Sciatic nerve (tissue), 2 donors: ENCODE data around the gene NEURL1. TPM values are rescaled to one million over a fixed set of nuclear protein-coding genes. Genes with fewer than 3 reads are reported as not detected.

Experiments
- ATAC-seq: fragments of 200-7000 bp; cut with Tn5 transposase; one replicate; pipeline ENCODE4 v1.9.1; 2020; ENCODE audit warnings: mild to moderate bottlenecking, moderate library complexity
- DNase-seq: peaks from one replicate; pipeline ENCODE4 v3.0.0-alpha.2; 2020; ENCODE audit warnings: low spot score
- intact Hi-C: fragments of 100-400 bp; cut with DNase I; formaldehyde crosslinking; loops from one replicate; pipeline ENCODE4 v1.14.2; 2022
- total RNA-seq: library from RNA; stranded (reverse); fragmentation: NEBNext Ultra II Directional; extraction: Animal tissue kit (Norgen Biotek cat#: 25700); gene quantifications from one replicate; pipeline ENCODE4 v1.2.1, GENCODE V29; 2021
- donor health status: DM: no; HTN: no; CAD: no.
- donor health status: DM: no; HTN: no; CAD: no.

NEURL1 gene
- total RNA-seq, 1 donor from 2014 or later, result 0.36 TPM

DNA sequence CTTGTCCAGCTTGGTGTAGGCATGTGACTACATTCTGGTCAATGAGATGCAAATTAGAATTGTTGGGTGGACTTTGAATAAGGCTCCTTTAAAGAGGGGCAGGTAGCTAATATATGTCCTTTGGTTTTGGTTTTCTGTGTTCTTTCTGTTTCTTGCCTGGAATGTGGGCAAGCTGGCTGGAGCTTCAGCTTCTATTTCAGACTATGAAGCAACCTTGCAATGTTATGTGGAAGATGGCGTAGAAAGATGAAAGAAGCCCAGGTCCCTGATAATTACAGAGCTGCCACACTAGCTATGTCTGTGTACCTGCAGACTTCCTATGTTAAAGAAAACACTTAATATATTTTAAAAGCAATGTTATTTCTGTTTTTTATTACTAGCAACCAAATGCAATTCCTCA lies 46.2 kb downstream of the NEURL1 start:
- intact Hi-C loops, result no loop called here
- ATAC-seq (no peak), DNase-seq (no peak)

DNA sequence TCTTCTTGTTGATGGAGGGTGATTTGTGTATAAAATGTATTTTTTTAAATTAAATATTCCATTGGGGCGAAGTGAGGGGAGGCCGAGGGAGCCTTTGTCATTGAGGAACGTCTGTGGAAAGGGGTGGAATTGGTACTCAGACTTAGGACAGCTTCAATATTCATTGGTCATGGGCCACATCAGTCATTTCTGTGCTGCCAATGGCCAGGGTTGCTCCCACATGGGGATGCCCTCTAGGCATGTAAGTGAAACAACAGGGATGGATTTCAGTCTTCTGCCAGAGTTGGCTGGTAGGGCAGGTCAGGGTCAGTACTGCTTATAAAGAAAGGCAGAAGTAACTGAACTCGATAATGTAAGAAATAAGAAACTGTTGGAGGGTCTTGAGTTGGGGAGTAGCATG lies 47.2 kb downstream of the NEURL1 start:
- ATAC-seq, result no peak
- intact Hi-C loops, result no loop called here
- DNase-seq, result no peak

DNA sequence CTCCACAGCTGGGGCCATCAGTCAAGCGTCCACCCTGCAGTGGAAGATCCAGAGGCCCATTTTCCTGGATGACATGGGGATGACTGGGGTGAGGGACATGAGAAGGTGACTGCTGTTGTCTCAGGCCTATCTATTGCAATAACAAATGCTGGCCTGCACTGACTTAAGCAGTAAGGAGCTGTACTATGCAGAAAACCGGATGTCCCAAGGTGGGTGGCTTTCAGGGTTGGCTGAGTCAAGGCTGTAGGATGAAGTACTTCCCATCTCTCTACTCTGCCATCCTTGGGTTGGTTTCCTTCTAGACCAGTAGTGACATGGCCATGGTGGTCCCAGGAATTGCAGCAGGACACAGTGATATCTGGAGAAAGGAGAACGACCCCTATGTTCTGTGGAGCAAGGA lies 48.1 kb downstream of the NEURL1 start:
- intact Hi-C loops, result no loop called here
- ATAC-seq (no peak), DNase-seq (no peak)

DNA sequence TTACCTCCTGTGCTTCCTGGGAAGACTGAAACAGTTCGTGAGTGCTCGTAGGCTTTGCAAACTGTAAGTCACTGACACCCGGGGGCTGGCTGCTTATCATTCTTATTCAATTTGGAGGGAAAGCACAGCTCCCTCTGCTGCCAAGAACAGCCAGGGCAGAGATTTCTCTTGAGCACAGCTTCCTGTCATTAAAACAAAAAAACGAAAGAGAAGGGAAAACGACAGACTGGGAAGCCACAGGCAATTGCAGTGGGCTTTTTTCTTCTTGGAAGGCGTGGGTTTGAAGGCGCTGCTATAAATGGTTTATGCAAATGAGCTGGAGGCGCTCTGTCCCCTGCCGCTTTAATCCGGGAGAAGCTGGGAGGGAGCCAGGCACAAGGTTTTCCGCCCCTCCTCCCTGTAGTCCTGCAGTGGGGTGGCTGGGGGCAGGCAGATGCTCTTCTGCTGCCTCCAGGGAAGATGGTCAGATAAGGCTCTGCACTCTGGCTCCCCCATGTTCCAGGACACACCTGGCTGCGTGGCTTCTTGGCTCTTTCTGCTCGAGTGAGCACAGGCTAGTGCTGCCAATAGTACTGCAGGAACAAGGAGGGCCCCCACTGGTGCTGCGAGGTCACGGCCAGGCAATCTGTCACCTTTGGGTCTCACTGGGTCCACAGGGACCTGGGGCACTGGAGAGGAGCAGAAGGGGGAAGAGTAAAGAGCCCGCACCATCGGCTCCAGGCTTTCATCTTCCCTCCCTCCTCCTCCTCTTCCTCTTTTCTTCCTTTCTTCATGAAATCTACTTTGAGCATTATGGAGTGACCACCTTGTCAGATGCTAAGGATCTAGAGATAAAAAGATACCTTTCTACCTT lies 49.5 kb downstream of the NEURL1 start:
- no peak for DNase-seq
- ATAC-seq, result peak; percentile 43
- intact Hi-C loops, result no loop called here

DNA sequence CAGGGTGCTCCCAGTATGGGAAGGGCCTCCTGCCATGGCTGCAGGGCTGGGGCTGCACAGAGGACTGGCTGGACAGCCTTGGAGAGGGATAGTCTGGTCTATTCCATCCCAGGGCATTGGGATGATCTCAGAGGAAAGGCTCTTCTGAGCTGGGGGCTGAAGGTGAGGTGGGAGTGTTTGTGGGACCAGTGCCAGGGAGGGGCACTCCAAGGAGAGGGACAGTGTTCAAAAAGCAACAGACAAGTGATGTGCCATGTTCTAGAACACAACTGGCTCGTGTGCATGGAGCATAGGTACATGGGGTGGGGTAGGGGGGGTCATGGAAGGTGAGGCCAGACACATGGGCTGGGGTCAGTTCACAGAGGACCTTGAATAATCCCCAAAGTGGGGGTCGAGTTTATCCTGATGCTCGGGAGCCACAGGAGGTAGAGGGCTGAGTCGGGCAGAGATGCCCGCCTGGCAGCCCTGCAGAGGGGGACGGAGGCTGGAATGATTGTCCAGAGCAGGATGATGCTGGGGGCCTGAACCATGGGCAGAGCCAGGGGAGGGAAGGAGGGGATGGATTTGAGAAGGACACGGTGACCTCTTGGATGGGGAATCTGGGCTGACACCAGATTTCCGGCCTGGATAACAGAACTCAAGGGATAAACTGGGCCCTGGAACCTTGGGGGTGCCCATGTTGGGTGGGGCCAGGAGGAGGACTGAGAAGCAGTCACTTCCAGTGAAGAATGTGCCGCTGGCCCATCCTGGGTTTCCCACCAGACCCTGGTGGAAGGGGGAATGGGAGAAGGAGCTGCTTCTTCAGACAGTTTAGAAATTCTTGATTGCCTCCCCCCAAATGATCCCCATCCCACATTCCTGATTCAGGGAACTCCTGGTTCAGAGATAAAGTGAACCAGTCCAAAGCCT lies 50.4 kb downstream of the NEURL1 start:
- no peak for ATAC-seq
- no peak for DNase-seq
- intact Hi-C loops, result no loop called here

DNA sequence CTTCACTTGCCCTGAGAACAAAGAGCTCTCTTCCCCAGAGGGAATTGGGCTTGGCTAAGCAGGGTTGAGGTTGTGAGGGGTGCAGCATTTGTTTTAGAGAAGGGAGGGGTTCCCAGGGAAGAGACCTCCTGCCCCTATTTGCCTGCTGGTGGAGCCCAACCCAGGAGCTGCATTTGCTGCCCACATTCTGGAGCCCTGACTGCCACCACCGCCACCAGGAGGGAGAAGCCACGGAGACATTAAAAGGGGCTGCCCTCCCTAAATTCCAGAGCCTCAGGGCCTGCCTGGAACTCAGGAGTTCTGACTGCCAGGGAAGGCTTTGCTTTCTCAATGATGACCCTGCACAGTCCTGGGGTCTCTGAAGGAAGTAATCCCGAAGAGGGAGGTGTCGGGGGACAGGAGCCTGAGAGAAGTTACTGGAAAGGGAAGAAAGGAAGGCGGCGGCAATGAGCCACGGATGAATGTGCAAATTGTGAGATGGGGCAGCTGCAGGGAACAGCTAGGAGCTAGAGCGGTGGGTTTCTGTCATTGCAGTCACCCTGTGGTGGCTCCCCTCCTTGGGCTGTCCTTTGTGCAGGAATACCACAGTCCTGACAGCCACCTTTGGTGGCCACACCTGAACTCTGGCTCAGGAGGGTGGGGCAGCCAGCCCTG lies 51.3 kb downstream of the NEURL1 start:
- no peak for DNase-seq
- no peak for ATAC-seq
- intact Hi-C loops, result no loop called here

DNA sequence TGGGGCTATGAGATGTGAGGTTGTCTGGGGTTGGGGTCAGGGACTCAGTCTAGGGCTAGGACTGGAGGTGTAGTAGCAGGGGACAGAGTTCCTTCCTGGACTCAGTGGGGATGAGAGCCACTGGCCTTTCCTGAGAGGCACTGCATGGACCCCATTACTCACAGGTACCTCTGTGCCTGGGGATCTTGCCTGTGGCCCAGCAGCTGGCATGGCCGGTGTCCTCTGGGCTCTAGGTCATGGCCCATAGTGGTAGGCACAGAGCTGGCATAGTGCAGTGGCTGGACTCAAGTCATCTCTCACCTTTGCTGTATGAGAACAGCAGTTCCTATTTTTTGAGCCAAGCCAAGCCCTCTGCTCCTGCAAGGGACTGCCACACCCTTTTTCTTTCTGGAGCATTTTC lies 51.9 kb downstream of the NEURL1 start:
- DNase-seq (no peak), ATAC-seq (no peak)
- intact Hi-C loops, result no loop called here

DNA sequence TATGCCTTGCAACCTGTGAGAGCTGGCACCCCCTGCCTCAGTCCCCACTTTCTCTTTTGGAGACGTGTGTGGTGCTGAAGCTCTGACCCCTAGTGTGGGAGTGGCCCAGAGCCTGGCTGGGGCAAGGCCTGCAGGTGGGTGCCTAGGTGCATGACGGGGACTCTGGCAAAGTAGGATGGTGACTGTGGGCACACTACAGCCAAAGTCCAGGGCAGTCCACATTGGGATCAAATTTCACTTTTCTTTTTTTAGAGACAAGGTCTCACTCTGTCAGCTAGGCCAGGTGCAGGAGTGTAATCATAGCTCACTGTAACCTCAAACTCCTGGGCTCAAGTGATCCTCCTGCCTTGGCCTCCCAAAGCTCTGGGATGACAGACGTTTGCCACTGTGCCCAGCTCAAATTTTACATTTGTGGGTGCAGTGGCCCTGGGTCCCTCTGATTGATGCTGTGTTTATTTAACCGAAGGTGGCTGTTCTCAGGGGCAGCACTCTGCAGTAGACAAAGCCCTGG lies 52.3 kb downstream of the NEURL1 start:
- intact Hi-C loops, result no loop called here
- ATAC-seq (no peak), DNase-seq (no peak)

DNA sequence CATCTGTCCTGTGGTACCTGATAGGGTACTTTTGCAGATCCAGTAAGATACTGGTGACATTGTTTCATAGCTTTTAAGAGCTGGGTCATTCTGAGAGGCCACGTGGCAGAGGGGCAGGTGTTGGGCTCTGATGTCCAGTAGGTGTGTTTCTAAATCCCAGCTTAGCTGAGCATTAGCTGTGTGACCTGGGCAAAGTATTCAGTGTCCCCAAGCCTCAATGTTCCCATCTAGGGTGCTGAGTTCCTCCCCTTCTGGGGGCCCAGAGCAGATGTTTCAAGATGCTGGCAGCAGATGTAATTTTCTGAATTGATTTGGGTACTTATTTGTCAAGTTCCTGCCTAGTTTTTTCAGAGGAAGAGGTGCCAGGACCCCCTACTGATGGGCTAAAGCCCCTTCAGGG lies 52.9 kb downstream of the NEURL1 start:
- DNase-seq (no peak), ATAC-seq (no peak)
- intact Hi-C loops, result no loop called here

DNA sequence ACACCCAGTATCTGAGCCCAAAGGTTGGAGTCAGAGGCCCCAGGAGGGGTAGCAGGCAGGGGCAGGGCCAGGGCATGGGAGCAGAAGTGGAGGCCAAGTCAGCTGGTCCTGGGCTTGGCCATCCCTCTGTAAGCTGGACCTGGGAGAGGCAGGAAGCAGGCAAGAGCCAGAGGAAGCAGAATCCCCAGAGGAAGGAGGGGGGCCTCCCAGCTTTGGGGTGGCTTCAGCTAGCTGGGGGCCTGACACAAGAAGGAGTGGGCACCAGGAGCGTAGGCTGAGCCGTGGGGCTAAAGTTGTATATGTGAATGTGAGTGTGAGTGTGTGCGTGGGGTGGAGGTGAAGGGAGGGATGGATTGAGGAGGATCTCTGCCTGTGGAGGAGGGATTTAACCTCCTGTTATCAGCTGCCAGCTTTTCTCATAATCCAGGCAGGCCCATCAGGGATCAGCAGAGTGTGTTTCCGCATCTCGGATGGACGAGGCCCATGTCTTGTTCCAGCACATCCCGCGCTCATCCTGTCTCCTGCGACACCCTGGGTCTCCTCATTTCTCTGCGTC lies 54.0 kb downstream of the NEURL1 start:
- intact Hi-C loops, result no loop called here
- DNase-seq, result no peak
- ATAC-seq, result peak; percentile 18

DNA sequence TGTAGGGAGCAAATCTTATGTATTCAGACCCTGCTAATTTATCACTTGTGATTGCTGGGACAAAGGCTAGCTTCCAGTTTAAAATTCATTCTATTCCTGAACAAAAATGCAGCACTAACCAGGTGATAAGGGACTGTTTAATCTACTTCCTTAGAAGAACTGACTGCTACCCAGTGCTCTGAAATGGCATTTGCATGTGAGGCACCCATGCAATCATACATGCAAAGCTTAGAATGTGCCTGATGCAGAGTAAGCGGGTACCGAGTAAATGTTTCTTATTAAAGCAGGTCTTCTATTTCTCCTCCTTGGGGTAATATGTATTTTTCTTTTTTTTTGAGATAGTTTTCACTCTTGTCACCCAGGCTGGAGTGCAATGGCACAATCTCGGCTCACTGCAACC lies 54.5 kb downstream of the NEURL1 start:
- no peak for ATAC-seq
- no peak for DNase-seq

DNA sequence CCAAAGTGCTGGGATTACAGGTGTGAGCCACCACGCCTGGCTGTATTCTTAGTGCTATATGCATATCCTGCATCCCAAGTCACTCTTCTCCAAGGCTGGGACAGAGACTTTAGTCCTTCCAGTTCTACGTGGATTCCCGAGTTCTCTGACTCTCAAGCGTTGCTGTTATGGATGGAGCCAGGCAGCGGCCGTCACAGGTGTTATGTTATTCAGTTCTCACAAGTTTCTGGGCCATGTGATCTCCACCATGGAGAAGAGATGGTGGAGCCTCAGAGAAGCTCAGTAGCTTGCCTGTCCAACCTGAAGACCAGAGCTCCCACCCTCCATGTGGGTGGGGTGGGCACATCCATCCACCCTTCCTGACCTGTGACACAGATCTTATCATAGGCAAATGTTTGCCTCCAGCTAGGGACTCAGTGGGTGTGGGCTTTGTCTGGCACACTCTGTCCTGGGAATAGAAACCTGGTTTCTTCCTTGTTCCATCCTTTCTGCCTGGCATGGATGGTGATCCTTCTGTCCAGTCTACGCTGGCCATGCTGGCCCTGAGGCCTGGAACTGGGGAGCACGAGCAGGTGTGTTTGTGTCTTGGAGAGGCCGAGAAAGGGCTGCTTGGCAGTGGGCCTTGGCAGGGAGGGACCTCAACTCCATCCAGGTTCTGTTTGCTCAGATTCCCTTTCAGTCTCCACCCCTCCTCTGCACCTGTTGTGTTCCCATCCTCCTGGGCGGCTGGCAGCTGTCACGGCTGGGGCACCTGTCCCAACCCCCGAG lies 55.3 kb downstream of the NEURL1 start:
- no peak for ATAC-seq
- no peak for DNase-seq
- intact Hi-C loops, result no loop called here

More for the DNA sequence above, 54.5 kb downstream of the NEURL1 start:
- intact Hi-C loops, result no loop called here

DNA sequence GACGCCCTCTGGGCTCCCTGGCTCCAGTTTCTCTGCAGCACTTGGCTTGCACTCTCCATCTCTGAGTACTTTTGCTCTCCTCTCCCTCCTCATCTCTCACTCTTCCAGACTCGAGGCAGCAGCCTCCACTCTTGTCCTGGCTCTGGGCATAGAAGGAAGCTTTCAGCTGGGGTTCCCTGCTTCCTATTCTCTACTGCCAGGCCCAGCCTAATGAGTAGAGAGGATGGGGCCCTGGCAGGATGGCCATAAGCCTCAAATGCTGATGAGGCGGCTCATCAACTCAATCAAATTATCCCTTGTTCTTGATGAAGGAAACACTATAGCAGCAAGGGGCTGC lies 55.8 kb downstream of the NEURL1 start:
- peak; percentile 26 for DNase-seq
- intact Hi-C loops, result no loop called here
- ATAC-seq, result no peak

DNA sequence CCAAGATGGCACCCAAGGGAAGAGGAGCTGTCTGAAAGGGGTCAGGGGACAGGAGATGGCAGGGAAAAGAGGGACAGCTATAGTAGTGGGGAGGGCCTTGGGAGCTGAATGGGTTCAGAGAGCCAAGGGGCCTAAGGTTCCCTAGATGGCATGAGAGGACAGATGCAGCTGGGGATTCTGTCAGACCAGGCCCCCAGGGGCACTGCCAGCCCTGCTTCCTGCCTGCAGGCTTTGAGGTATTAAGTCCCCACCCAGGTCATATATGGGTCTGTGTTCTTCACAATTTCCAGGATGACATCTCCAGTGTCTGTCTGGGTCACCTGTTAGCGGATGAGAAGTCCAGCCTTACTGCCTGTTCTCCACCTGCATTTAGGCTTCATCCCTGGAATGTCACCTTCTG lies 56.7 kb downstream of the NEURL1 start:
- ATAC-seq (no peak), DNase-seq (no peak)

DNA sequence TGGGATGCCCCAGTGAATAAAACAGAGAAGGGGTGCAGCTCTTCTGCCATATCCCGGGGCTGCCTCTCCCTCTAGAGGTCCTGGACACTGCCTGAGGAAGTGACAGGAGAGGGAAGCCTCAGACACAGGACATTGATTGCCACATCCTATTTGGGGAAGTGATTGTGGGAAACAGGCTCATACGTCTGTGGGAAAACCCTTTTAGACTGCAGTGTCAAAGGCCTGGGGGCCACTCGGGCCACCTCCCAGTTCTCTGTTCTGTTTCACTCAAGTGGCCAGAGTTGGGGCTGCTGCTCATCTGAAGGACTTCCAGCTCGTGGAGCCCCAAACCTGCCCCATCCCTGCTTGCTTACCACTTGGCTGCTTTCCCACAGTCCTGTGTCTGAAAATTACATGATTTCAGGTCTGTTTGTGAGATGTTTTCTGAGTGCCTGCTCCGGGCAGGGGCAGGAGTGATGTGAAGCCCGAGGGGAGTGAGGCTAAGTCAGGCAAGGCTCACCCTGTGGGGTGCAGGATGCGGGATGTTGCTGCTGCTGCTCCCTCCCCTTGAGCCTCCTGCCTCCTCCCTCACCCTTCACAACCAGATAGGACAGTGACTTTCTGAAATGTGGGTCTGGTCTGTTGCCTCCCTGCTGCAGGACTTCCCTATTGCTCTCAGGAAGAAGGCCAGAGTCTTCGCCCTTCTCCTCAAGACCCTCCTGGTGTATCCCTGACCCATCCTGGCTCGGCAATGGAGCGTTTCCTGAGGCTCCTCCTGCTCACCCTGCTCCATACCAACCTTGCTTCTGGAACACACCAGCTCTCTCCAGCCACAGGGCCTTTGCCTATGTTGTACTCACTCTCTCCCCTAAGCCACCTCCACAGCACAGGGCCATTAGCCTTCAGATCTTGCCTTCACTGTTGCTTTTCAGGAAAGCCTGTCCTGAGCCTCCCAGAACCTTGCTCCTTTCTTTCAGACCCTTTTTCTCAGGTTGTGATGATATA lies 58.4 kb downstream of the NEURL1 start:
- ATAC-seq, result peak; percentile 27
- DNase-seq, result no peak
- intact Hi-C loops, result no loop called here

More for the DNA sequence above, 56.7 kb downstream of the NEURL1 start:
- intact Hi-C loops, result no loop called here

DNA sequence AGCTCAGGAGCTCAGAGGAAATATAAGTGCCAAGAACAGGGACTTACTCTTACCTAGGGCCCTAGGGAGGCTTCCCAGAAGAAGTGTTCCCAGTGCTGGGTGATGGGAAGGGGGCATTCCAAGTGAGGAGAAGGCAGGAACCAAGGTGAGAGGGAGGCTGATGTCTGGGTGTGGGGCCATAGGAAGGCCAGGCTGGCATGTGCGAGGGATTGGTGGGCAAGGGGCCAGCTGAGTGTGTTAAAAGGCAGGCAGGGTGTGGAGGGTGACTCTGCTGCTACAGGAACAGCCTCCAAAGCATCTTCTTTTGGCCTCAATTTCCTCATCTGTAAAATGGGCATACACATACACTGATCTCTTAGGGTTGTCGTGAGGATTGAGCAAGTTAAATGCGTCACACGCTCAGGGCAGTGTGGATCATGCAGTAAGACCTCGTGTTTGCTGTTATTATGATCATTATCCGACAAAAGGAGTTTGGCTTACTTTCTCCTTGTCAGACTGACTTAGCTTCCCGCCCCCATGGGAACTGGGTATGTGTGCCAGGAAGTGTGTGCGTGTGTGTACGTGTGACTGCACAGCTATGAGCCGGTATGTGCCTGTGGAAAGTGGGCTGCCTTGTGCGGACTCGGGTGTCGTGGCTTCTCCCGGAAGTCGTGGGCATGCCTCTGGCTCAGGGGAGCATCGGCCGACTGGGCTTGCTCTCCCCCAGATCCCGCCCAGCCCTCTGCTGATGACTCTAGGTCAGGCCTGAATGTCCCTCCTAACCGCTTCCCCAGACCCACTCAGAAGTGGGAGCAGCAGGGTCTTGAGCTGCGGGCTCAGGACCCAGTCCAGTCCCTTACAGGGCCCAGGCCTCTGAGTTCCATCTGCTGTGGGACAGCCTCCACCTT lies 59.6 kb downstream of the NEURL1 start:
- ATAC-seq, result no peak
- no peak for DNase-seq
- intact Hi-C loops, result no loop called here
